Transverse colon (tissue), 4 donors: ENCODE data around the gene C1QC.

Experiments used
- CTCF ChIP-seq, 5 experiments: fragments of 200-600 bp in 3 of 5; fragments of 450-650 bp in 2 of 5; sonication (generic) in 3 of 5; IDR thresholded peaks; 1 replicate in 2 of 5; 2 replicates in 3 of 5; pipeline ENCODE4 v1.5.1; 2016 to 2017; ENCODE audit warnings: antibody characterized with exemption in 5 of 5, inconsistent platforms in 3 of 5, mild to moderate bottlenecking in 2 of 5, moderate library complexity in 1 of 5
- EP300 ChIP-seq: sonication (generic); formaldehyde crosslinking; IDR thresholded peaks from one replicate; pipeline ENCODE4 v1.6.1; 2017; ENCODE audit warnings: antibody characterized with exemption, low read depth
- POLR2A ChIP-seq: fragments of 450-650 bp; IDR thresholded peaks from one replicate; pipeline ENCODE4 v1.6.1; 2016; ENCODE audit warnings: antibody characterized with exemption, mild to moderate bottlenecking, moderate library complexity
- POLR2AphosphoS5 ChIP-seq, 3 donors: sonication (generic); formaldehyde crosslinking; IDR thresholded peaks; one replicate each; pipeline ENCODE4 v1.6.1; 2016; ENCODE audit warnings: antibody characterized with exemption in 3 of 3

GRCh38 chr1:22627331-22627730 lies 16.1 kb upstream of the C1QC start:
- TF ChIP-seq CTCF (IDR thresholded peaks at IDR 0.05): no peak
- TF ChIP-seq EP300: no peak
- TF ChIP-seq POLR2AphosphoS5 (IDR thresholded peaks at IDR 0.05): no peak
- no peak for TF ChIP-seq POLR2A
